Activated CD4-positive, alpha-beta T cell treated with anti-CD3 and anti-CD28 coated beads, Interleukin-2, amount 10 ng/mL, durations not matched to agents 24 days and 14 days (primary cell): ENCODE measurements around the gene CDRT15. TPM values are rescaled to one million over a fixed set of nuclear protein-coding genes. Genes with fewer than 3 reads are reported as not detected.
A peak's percentile ranks its signal among the peaks of the same experiment; 100 is the strongest.

ENCODE experiments used
- DNase-seq: peaks from one replicate; pipeline ENCODE4 v3.0.0; 2022
- H3K27ac Mint-ChIP-seq: one replicate; pipeline ENCODE4 v1.8.0; 2022; ENCODE audit warnings: mild to moderate bottlenecking, mixed read lengths
- H3K27me3 Mint-ChIP-seq: one replicate; pipeline ENCODE4 v1.8.0; 2022; ENCODE audit warnings: mixed read lengths
- H3K36me3 Mint-ChIP-seq: one replicate; pipeline ENCODE4 v1.8.0; 2022; ENCODE audit warnings: low read depth, mild to moderate bottlenecking, mixed read lengths
- H3K4me1 Mint-ChIP-seq: one replicate; pipeline ENCODE4 v1.8.0; 2021; ENCODE audit warnings: mixed read lengths
- H3K4me3 Mint-ChIP-seq: one replicate; pipeline ENCODE4 v1.8.0; 2022; ENCODE audit warnings: mild to moderate bottlenecking, moderate library complexity, mixed read lengths
- H3K9me3 Mint-ChIP-seq: one replicate; pipeline ENCODE4 v1.8.0; 2021; ENCODE audit warnings: mixed read lengths
- intact Hi-C: fragments of 100-400 bp; cut with micrococcal nuclease; formaldehyde crosslinking; loops from one replicate; pipeline ENCODE4 v1.15.1; 2023
- total RNA-seq: library from RNA; stranded (reverse); gene quantifications from 2 replicates; pipeline ENCODE4 v1.2.3, GENCODE V29; 2022

CDRT15 gene
- total RNA-seq, 1 donor from 2014 or later: not detected

DNA sequence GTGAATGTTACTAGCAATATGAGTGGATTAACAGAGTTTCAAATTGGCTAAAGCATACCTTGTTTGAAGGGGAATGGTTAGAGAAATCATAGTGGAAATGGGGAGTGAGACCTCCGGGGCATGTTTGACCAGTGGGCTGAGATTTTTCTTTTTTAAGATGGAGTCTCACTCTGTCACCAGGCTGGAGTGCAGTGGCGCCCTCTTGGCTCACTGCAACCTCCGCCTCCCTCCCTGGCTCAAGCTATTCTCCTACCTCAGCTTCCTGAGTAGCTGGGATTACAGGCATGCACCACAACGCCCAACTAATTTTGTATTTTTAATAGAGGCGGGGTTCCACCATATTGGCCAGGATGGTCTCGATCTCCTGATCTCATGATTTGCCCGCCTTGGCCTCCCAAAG lies 9.6 kb downstream of the CDRT15 start:
- Mint-ChIP-seq H3K4me3 (no peak overlapping the region), H3K27me3 (no peaks in the 10 kb centered on the region), H3K27ac (no peak overlapping the region), H3K4me1 (no peaks in the 10 kb centered on the region), H3K9me3 (peaks cover 15% of the 10 kb centered on the region), H3K36me3 (peaks cover 25% of the 10 kb centered on the region)
- intact Hi-C loops: no loop called here
- DNase-seq: no peak

DNA sequence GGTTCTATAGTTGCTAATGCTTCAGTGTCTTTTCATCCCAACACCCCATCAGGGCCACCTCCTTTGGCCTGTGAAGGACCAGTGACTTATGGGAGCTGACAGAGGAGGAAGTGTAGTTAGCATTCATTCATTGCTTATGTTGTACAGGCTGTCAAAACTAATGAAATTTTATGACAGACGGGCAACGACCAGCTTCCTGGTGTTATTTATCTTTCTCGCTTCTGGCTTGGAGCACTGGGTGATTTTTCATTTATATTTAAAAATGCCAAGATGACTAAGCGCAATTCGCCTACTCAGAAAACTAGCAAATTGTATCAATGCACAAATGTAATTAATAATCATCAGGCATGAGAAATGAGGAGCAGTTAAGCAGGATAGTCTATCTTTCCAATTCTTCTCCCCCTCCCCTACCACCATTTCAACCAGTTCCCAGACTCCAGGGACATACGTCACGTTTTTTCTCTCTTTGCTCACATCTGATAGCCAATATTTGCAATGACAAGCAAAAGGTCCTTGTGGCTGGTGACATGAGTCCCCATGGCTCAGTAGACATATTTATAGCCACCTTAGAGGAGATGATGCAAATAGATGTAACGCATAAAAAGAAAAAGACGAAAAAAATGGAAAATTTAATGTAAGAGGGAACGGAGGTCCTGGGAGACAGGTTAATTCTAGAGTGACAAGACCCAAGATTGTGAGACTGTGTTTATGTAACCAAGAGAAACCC lies 11.2 kb downstream of the CDRT15 start:
- Mint-ChIP-seq H3K27ac (no peak overlapping the region), H3K4me1 (no peaks in the 10 kb centered on the region), H3K36me3 (peaks cover 25% of the 10 kb centered on the region), H3K27me3 (no peaks in the 10 kb centered on the region), H3K9me3 (peaks cover 12% of the 10 kb centered on the region), H3K4me3 (no peak overlapping the region)
- no peak for DNase-seq
- intact Hi-C loops: no loop called here

DNA sequence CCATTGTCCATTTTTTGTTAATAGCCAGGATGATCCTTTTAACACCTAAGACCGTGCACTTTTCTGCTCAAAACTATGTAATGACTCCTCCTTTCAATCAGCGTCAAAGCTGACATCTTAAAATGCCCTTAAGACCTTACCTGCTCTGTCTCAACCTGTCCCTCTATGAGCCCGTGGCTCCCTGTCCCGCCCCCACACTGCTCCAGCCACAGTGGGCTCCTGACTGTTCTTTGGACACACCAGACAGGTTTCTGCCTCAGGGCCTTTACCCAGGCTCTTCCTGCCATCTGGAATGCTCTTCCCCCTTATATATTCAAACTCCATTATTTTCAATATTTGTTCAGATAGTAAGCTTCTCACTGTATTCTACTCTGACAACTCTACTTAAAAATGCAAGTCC lies 14.1 kb downstream of the CDRT15 start:
- peaks cover 21% of the 10 kb centered on the region for H3K36me3 Mint-ChIP-seq
- no peak overlapping the region for H3K27ac Mint-ChIP-seq

DNA sequence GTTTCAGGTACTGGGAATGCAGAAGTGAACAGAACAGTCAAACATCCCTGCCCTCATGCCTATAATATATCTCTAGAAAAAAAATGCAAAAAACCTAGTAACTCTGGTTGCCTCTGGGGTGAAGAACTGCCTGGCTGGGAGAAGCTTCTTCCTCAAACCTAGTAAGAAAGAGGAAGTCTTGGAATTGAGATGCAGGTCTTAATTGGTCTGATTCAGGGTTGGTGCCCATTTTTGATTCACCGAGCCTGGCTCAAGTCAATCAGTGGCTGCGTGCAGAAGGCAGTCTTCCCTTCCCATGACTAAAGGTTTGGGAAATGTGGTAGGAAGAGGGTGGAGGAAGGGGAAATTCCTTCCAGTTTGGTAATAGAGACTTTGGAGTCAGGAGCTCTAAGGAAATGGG lies 22.4 kb downstream of the CDRT15 start:
- peaks cover 62% of the 10 kb centered on the region for H3K36me3 Mint-ChIP-seq
- H3K4me3 Mint-ChIP-seq: no peak overlapping the region
- intact Hi-C loops: no loop called here
- H3K9me3 Mint-ChIP-seq: no peaks in the 10 kb centered on the region
- H3K27me3 Mint-ChIP-seq: no peaks in the 10 kb centered on the region
- no peak for DNase-seq
- H3K27ac Mint-ChIP-seq: no peak overlapping the region
- peaks cover 13% of the 10 kb centered on the region for H3K4me1 Mint-ChIP-seq

More for the DNA sequence above, 14.1 kb downstream of the CDRT15 start:
- intact Hi-C loops: no loop called here
- H3K4me1 Mint-ChIP-seq: no peaks in the 10 kb centered on the region
- DNase-seq: no peak
- no peak overlapping the region for H3K4me3 Mint-ChIP-seq
- H3K9me3 Mint-ChIP-seq: peaks cover 10% of the 10 kb centered on the region
- no peaks in the 10 kb centered on the region for H3K27me3 Mint-ChIP-seq

DNA sequence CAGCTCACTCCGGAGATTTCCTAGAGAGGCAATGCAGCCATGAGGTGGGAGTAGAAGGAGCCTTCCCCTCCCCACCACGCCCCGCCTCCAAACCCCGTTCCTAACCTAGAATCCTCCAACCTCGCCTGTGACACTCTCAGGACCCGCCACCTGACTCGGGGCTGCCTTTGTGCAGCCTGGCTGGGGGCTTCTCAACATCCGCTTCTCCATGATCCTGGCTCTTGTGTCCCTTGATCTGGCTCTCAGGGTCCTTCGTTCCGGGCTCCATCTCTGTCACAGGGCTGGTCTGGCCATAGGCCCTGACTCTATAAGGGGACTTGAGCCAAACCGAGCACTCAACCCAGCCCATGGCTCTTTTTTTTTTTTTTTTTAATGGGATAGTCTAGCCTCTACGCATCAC lies 24.3 kb downstream of the CDRT15 start:
- intact Hi-C loops: no loop called here
- Mint-ChIP-seq H3K4me1 (peaks cover 19% of the 10 kb centered on the region), H3K27me3 (no peaks in the 10 kb centered on the region), H3K4me3 (no peak overlapping the region), H3K36me3 (peaks cover 74% of the 10 kb centered on the region), H3K27ac (no peak overlapping the region), H3K9me3 (no peaks in the 10 kb centered on the region)
- no peak for DNase-seq

DNA sequence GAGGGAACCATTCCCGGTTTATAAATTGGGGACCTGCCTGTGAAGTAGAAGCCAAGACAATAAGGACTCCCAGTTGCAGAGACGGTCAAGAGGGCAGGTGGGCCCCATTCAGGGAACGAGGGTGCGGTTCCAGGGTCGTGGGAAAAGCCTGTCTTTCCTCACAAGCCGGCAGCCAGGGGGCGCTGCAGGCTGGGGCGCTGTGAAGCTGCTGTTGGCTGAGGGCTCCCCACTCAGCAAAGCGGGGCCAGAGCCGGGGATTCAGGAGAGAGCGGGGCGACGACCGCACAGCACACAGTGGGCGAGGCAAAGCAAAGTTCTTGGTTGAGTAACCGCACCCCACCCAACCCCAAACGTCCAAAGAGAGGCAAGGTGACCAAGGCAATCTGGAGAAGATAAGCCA lies 24.9 kb downstream of the CDRT15 start:
- Mint-ChIP-seq H3K4me1 (peaks cover 20% of the 10 kb centered on the region), H3K9me3 (no peaks in the 10 kb centered on the region), H3K27me3 (no peaks in the 10 kb centered on the region), H3K27ac (no peak overlapping the region), H3K36me3 (peaks cover 71% of the 10 kb centered on the region), H3K4me3 (no peak overlapping the region)
- peak; percentile 77 for DNase-seq
- intact Hi-C loops: no loop called here

DNA sequence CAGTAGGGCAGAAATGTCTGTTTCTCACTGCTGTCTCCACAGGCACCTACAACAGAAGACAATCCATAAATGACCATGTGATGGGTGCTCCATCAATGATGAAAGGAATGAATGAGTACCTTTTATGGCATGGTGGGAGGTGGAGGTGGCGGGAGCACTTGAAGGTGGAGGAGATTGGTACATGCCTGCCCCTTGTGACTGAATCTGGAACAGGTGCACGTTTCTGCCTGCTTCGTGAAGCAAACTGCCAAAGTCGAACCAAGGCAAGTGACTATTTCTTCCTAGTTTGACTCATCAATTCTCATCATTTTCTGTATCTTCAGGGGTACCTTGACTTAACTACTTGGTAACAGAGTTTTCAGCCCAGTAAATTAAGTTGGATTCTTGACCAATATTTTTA lies 25.4 kb downstream of the CDRT15 start:
- Mint-ChIP-seq H3K36me3 (peaks cover 66% of the 10 kb centered on the region), H3K9me3 (no peaks in the 10 kb centered on the region), H3K4me3 (no peak overlapping the region), H3K4me1 (peaks cover 20% of the 10 kb centered on the region), H3K27ac (no peak overlapping the region), H3K27me3 (no peaks in the 10 kb centered on the region)
- DNase-seq: no peak
- intact Hi-C loops: no loop called here

DNA sequence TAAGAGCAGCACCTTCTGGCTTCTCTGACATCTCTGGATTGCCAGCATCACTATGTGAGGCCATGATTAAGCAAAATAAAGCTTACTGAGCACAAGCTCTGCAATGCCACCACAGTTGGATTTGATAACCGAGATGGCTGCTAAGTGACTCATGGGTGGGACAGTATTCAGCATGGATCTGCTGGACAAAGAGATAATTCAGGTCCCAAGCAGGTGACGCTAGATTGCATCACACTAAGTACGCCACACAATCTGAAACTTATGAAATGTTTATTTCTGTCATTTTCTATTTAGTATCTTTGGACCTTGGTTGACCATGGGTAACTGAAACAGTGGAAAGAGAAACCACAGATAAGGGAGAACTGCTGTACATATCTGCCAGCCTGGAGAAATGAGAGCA lies 27.4 kb downstream of the CDRT15 start:
- Mint-ChIP-seq H3K27me3 (no peaks in the 10 kb centered on the region), H3K4me3 (no peak overlapping the region), H3K27ac (no peak overlapping the region), H3K36me3 (peaks cover 75% of the 10 kb centered on the region), H3K4me1 (peaks cover 39% of the 10 kb centered on the region), H3K9me3 (no peaks in the 10 kb centered on the region)
- no peak for DNase-seq
- intact Hi-C loops: no loop called here

DNA sequence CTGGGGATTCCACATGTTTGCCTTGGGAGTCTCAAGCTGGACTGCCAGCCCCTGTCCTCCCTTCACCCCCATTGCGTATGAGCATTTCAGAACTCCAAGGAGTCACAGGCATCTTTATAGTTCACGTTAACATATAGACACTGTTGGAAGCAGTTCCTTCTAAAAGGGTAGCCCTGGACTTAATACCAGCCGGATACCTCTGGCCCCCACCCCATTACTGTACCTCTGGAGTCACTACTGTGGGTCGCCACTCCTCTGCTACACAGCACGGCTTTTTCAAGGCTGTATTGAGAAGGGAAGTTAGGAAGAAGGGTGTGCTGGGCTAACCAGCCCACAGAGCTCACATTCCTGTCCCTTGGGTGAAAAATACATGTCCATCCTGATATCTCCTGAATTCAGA lies 28.9 kb downstream of the CDRT15 start:
- DNase-seq: peak; percentile 49
- Mint-ChIP-seq H3K4me1 (peaks cover 51% of the 10 kb centered on the region), H3K4me3 (no peak overlapping the region), H3K27ac (peak overlapping the region; percentile 42), H3K27me3 (no peaks in the 10 kb centered on the region), H3K36me3 (peaks cover 67% of the 10 kb centered on the region), H3K9me3 (no peaks in the 10 kb centered on the region)
- intact Hi-C loops: no loop called here

DNA sequence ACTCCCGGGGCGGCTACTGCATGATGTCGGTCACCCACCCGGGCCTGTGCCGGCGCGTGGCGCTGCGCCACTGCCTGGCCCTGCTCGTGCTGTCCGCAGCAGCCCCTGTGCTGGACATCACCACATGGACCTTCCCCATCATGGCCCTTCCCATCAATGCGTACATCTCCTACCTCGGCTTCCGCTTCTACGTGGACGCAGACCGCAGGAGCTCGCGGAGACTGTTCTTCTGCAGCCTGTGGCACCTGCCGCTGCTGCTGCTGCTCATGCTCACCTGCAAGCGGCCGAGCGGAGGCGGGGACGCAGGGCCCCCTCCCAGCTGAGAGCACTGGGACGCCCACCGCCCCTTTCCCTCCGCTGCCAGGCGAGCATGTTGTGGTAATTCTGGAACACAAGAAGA lies 29.8 kb downstream of the CDRT15 start:
- DNase-seq: peak; percentile 48
- no peaks in the 10 kb centered on the region for H3K9me3 Mint-ChIP-seq
- no peak overlapping the region for H3K4me3 Mint-ChIP-seq
- intact Hi-C loops: no loop called here
- no peaks in the 10 kb centered on the region for H3K27me3 Mint-ChIP-seq
- H3K4me1 Mint-ChIP-seq: peaks cover 60% of the 10 kb centered on the region
- no peak overlapping the region for H3K27ac Mint-ChIP-seq
- H3K36me3 Mint-ChIP-seq: peaks cover 63% of the 10 kb centered on the region

DNA sequence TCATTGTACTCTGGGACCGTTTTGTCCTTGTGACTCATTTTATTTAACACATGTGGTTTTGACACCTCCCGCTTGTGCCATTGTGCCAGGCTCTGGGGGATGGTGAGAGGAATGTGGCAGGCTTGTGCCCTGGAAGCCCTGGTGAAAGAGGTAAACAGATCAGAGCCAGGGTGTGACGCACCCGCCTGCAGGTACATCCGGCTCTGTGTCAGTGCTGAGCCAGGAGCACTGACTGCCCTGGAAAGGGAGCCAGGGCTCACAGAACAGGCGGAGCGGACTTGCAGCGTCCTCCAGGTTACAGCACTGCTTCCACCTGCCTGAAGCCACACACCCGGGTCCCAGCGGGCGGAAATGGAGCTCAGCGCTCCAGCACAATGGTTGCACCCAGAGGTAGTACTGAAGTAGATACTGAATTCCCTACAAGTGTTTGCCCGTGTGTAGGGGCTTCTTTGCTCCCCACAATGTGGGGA lies 30.6 kb downstream of the CDRT15 start:
- Mint-ChIP-seq H3K27ac (peak overlapping the region; percentile 81), H3K9me3 (no peaks in the 10 kb centered on the region), H3K4me1 (peaks cover 61% of the 10 kb centered on the region), H3K4me3 (no peak overlapping the region), H3K36me3 (peaks cover 54% of the 10 kb centered on the region), H3K27me3 (no peaks in the 10 kb centered on the region)
- intact Hi-C loops: no loop called here
- DNase-seq: peak; percentile 73

DNA sequence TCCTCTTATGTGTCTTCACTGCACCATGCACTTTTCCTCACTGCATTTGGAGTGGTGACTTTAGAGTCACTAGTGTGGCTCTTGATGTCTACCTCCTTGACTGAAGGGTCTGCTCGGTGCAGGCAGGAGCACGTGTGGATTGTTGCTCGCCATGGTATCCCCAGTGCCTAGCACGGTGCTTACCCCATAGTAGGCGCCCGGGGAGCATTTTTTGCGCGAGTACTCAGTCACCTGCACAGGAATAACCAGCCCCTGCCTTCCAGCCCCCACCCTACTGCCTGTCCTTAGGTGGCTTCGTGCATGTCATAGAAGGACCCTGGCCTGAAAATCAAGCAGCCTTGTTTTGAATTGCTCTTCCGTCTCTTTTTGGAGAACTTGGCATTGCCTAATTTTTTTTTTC lies 31.3 kb downstream of the CDRT15 start:
- H3K27ac Mint-ChIP-seq: peak overlapping the region; percentile 81
- H3K36me3 Mint-ChIP-seq: peaks cover 48% of the 10 kb centered on the region
- H3K4me3 Mint-ChIP-seq: peak overlapping the region; percentile 69
- H3K27me3 Mint-ChIP-seq: no peaks in the 10 kb centered on the region
- intact Hi-C loops: no loop called here
- peak; percentile 53 for DNase-seq
- no peaks in the 10 kb centered on the region for H3K9me3 Mint-ChIP-seq
- peaks cover 66% of the 10 kb centered on the region for H3K4me1 Mint-ChIP-seq

DNA sequence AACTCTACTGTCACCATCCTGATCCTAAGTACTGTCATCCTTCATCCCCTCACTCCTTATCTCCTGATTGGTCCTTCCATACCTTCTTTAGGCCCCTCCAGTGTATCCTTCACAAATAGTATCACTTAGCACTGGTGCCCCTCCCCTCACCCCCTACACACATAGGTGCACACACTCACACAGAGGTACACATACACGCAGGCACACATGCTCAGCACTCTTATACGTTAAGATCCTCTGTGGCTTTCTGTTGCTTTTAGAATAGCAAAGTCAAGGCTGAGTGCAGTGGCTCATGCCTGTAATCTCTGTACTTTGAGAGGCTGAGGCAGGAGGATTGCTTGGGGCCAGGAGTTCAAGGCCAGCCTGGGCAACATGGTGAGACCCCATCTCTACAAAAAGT lies 32.1 kb downstream of the CDRT15 start:
- Mint-ChIP-seq H3K4me3 (peak overlapping the region; percentile 52), H3K36me3 (peaks cover 42% of the 10 kb centered on the region), H3K27me3 (no peaks in the 10 kb centered on the region), H3K4me1 (peaks cover 70% of the 10 kb centered on the region), H3K27ac (peak overlapping the region; percentile 81), H3K9me3 (no peaks in the 10 kb centered on the region)
- intact Hi-C loops: loop anchor here (5.0 kb wide), 2 partner anchors 223 to 607 kb away; no protein-coding TSS in a partner anchor
- DNase-seq: peak; percentile 63

DNA sequence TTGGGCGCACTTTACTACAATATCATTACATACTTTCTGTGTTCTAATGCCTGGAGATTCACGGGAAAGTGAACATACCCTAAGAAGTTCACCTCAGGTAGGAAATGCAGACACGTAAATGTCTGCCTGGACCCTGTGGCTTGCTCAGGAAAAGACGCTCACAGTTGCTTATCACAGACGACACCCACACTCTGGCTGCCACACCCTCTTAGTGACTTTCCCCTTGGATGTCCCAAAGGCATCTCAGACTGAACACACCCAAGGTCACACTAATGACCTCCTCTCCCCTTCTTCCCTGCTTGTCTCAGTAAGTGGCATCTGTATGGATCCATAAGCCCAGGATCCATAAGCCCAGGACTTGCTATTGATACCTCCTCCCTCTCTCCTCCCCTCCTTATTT lies 32.6 kb downstream of the CDRT15 start:
- peaks cover 42% of the 10 kb centered on the region for H3K36me3 Mint-ChIP-seq
- H3K27me3 Mint-ChIP-seq: no peaks in the 10 kb centered on the region
- DNase-seq: peak; percentile 71
- peaks cover 71% of the 10 kb centered on the region for H3K4me1 Mint-ChIP-seq
- intact Hi-C loops: loop anchor here (5.0 kb wide), 2 partner anchors 223 to 607 kb away; no protein-coding TSS in a partner anchor
- no peaks in the 10 kb centered on the region for H3K9me3 Mint-ChIP-seq
- peak overlapping the region; percentile 81 for H3K27ac Mint-ChIP-seq
- peak overlapping the region; percentile 52 for H3K4me3 Mint-ChIP-seq

DNA sequence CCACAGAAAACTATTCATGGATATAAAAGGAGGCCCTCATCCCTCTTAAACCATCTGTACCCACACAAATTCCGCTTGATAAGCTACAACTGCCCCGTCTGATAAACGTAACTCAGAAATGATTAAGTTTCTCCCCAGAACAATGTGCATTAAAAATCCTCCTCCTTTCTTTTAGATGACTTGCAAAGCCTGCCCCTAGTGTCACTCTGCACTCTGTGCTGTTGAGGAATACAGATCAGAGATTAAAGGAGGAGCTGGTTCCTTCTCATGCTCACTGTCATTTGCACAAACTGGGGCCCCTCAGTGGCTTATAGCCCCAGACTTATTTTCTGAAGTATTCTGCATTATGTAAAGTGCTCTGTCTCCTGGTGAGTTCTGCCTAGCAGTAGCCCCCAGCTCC lies 33.3 kb downstream of the CDRT15 start:
- intact Hi-C loops: loop anchor here (5.0 kb wide), 2 partner anchors 224 to 606 kb away; no protein-coding TSS in a partner anchor
- Mint-ChIP-seq H3K27me3 (no peaks in the 10 kb centered on the region), H3K27ac (peak overlapping the region; percentile 81), H3K9me3 (no peaks in the 10 kb centered on the region), H3K36me3 (peaks cover 39% of the 10 kb centered on the region), H3K4me3 (peak overlapping the region; percentile 52), H3K4me1 (peaks cover 76% of the 10 kb centered on the region)
- DNase-seq: peak; percentile 82
